Activated B cell treated with CpG ODN at 0.5 μM for 24 hours (primary cell): ENCODE data around the gene PARP16. TPM values are rescaled to one million over a fixed set of nuclear protein-coding genes. Genes with fewer than 3 reads are reported as not detected.

Source experiments
- ATAC-seq: fragments of 200-7000 bp; cut with Tn5 transposase; one replicate; pipeline ENCODE4 v1.10.0; 2021; ENCODE audit warnings: low read depth, mild to moderate bottlenecking, moderate library complexity
- CTCF ChIA-PET: fragments of 350-600 bp; sonication (Branson Sonifier 250); formaldehyde crosslinking; loops from one replicate; lab custom pipeline; 2021; ENCODE audit warnings: antibody characterized with exemption; lab: Charles Lee
- POLR2A ChIA-PET: fragments of 350-600 bp; sonication (Branson Sonifier 250); formaldehyde crosslinking; loops from one replicate; lab custom pipeline; 2021; ENCODE audit warnings: antibody characterized with exemption; lab: Charles Lee
- DNase-seq: peaks from one replicate; pipeline ENCODE4 v3.0.0; 2022
- H3K27ac Mint-ChIP-seq: one replicate; pipeline ENCODE4 v1.8.0; 2020; ENCODE audit warnings: mixed read lengths
- H3K27me3 Mint-ChIP-seq: one replicate; pipeline ENCODE4 v1.8.0; 2021; ENCODE audit warnings: mixed read lengths
- H3K36me3 Mint-ChIP-seq: one replicate; pipeline ENCODE4 v1.8.0; 2021; ENCODE audit warnings: low read depth, mixed read lengths
- H3K4me1 Mint-ChIP-seq: one replicate; pipeline ENCODE4 v1.8.0; 2021; ENCODE audit warnings: mixed read lengths
- H3K4me3 Mint-ChIP-seq: one replicate; pipeline ENCODE4 v1.8.0; 2020; ENCODE audit warnings: mild to moderate bottlenecking, mixed read lengths
- H3K9me3 Mint-ChIP-seq: one replicate; pipeline ENCODE4 v1.8.0; 2020; ENCODE audit warnings: mixed read lengths
- intact Hi-C: fragments of 100-400 bp; cut with micrococcal nuclease; formaldehyde crosslinking; loops from one replicate; pipeline ENCODE4 v1.15.1; 2024
- total RNA-seq: library from RNA; stranded (reverse); gene quantifications from 2 replicates; pipeline ENCODE4 v1.2.3, GENCODE V29; 2022
- TF ChIP-seq, protein P1 (sequence below): fragments of 200-600 bp; IDR thresholded peaks from one replicate; pipeline ENCODE4 v1.8.0; 2022; ENCODE audit warnings: antibody characterized with exemption, mild to moderate bottlenecking

PARP16 gene
- total RNA-seq, 1 donor from 2014 or later: 11.5 TPM

DNA sequence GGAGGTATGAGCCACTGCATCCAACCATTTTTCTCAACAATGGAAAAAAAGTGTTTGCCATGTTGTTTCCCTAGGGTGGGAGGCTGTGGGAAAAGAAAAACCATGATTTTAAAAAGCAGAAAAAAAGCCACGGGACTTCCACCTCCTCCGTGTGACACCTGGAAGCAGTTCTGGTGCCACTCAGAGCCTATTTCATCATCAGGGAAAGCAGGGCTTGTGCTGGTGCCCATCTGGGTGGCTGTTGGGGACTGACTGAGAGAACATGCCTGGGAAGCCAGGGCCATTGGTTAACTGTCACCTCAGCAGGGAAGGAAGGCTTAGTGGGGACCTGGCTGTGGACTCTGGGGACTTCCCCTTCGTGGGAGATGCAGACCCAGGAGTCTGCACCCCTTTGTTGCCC lies 25.1 kb upstream of the PARP16 start:
- no peak overlapping the region for H3K27ac Mint-ChIP-seq
- no peaks in the 10 kb centered on the region for H3K27me3 Mint-ChIP-seq
- intact Hi-C loops: no loop called here
- H3K36me3 Mint-ChIP-seq: no peaks in the 10 kb centered on the region
- no peak overlapping the region for H3K4me3 Mint-ChIP-seq
- no peak for ATAC-seq
- no peaks in the 10 kb centered on the region for H3K4me1 Mint-ChIP-seq
- no peaks in the 10 kb centered on the region for H3K9me3 Mint-ChIP-seq
- TF ChIP-seq, protein P1, sequence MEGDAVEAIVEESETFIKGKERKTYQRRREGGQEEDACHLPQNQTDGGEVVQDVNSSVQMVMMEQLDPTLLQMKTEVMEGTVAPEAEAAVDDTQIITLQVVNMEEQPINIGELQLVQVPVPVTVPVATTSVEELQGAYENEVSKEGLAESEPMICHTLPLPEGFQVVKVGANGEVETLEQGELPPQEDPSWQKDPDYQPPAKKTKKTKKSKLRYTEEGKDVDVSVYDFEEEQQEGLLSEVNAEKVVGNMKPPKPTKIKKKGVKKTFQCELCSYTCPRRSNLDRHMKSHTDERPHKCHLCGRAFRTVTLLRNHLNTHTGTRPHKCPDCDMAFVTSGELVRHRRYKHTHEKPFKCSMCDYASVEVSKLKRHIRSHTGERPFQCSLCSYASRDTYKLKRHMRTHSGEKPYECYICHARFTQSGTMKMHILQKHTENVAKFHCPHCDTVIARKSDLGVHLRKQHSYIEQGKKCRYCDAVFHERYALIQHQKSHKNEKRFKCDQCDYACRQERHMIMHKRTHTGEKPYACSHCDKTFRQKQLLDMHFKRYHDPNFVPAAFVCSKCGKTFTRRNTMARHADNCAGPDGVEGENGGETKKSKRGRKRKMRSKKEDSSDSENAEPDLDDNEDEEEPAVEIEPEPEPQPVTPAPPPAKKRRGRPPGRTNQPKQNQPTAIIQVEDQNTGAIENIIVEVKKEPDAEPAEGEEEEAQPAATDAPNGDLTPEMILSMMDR: no peak
- no peak for DNase-seq
- POLR2A ChIA-PET: no interaction called here
- CTCF ChIA-PET: no interaction called here

DNA sequence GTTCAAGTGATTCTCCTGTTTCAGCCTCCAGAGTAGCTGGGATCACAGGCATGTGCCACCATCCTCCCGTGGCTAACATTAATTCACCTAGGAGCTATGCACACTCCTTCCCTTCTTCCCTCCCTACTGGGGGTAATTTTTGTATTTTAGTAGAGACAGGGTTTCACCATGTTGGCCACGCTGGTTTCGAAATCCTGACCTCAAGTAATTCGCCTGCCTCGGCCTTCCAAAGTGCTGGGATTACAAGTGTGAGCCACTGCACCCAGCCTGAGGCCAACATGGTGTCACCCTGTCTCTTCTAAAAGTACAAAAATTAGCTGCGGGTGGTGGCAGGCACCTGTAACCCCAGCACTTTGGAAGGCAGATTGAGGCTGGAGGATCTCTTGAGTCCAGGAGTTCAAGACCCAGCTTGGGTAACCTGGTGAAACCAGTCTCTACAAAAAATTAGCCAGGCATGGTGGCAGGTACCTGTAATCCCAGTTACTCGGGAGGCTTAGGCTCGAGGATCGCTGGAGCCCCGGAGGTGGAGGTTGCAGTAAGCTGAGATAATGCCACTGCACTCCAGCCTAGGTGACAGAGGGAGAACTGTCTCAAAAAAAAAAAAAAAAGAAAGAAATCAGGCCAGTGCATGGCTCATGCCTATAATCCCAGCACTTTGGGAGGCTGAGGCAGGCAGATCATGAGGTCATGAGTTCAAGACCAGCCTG lies 23.9 kb upstream of the PARP16 start:
- TF ChIP-seq, protein P1: no peak
- Mint-ChIP-seq H3K4me1 (peaks cover 7% of the 10 kb centered on the region), H3K36me3 (no peaks in the 10 kb centered on the region), H3K4me3 (no peak overlapping the region), H3K27me3 (no peaks in the 10 kb centered on the region), H3K9me3 (no peaks in the 10 kb centered on the region), H3K27ac (no peak overlapping the region)
- ChIA-PET POLR2A (interaction anchor here (0.7 to 0.8 kb wide), 2 partner anchors 13 to 24 kb away, joined by 5 read pairs; partner anchors contain the start of gene PARP16), CTCF (interaction anchor here (1.0 kb wide), 1 partner anchor 8 kb away, joined by 5 read pairs; no protein-coding TSS in a partner anchor)
- ATAC-seq: no peak
- DNase-seq: no peak
- intact Hi-C loops: no loop called here

DNA sequence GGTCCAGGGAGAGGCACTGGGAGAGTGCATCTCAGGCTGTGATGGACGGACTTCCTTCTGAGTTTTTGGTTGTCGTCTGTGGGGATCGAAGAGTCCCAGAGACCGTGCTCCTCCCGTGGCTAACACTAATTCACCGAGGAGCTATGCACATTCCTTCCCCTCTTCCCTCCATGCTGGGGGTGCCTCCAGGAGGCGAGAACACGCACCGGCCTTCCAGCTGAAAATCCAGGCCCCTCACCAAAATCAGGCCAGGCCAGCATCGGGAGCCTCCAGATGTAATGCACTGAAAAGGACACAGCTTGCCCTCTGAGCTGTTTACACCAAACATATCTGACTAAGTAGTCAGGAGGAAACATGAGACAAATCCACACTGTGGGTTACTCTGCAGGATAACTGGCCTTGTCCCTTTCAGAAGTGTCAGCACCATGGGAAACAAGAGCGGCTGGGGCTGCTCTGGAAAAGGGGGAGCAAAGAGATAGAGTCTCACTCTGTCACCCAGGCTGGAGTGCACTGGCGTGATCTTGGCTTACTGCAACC lies 23.3 kb upstream of the PARP16 start:
- CTCF ChIA-PET: interaction anchor here (1.0 kb wide), 1 partner anchor 9 kb away, joined by 5 read pairs; no protein-coding TSS in a partner anchor
- Mint-ChIP-seq H3K4me3 (no peak overlapping the region), H3K9me3 (no peaks in the 10 kb centered on the region), H3K27ac (no peak overlapping the region), H3K36me3 (no peaks in the 10 kb centered on the region), H3K4me1 (peaks cover 12% of the 10 kb centered on the region), H3K27me3 (no peaks in the 10 kb centered on the region)
- POLR2A ChIA-PET: no interaction called here
- ATAC-seq (no peak), DNase-seq (no peak)
- TF ChIP-seq, protein P1: no peak
- intact Hi-C loops: loop anchor here (10.0 kb wide), 3 partner anchors 925 to 1195 kb away; partner anchors contain the start of genes DIS3L, PCLAF, RPL4 and TRIP4

DNA sequence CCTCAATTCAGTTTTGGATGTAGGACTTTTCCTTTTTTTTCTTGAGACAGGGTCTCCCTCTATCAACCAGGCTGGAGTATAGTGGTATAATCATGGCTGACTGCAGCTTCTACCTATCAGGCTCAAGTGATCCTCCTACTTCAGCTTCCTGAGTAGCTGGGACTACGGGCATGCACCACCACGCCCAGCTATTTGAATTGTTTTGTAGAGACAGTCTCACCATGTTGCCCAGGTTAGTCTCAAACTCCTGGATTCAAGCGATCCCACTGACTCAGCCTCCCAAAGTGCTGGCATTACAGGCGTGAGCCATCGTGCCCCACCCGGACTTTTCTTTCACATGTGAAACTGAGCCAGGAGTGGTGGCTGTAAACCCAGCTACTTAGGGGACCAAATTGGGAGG lies 21.3 kb upstream of the PARP16 start:
- DNase-seq (no peak), ATAC-seq (no peak)
- TF ChIP-seq, protein P1: no peak
- no peaks in the 10 kb centered on the region for H3K9me3 Mint-ChIP-seq
- no peak overlapping the region for H3K4me3 Mint-ChIP-seq
- peaks cover 6% of the 10 kb centered on the region for H3K36me3 Mint-ChIP-seq
- intact Hi-C loops: loop anchor here (10.0 kb wide), 3 partner anchors 923 to 1197 kb away; partner anchors contain the start of genes DIS3L, PCLAF, RPL4 and TRIP4
- POLR2A ChIA-PET: interaction anchor here (0.5 to 1.0 kb wide), 2 partner anchors 10 to 13 kb away, joined by 3 to 4 read pairs; no protein-coding TSS in a partner anchor
- H3K27ac Mint-ChIP-seq: no peak overlapping the region
- CTCF ChIA-PET: no interaction called here
- H3K27me3 Mint-ChIP-seq: no peaks in the 10 kb centered on the region
- H3K4me1 Mint-ChIP-seq: peaks cover 25% of the 10 kb centered on the region

DNA sequence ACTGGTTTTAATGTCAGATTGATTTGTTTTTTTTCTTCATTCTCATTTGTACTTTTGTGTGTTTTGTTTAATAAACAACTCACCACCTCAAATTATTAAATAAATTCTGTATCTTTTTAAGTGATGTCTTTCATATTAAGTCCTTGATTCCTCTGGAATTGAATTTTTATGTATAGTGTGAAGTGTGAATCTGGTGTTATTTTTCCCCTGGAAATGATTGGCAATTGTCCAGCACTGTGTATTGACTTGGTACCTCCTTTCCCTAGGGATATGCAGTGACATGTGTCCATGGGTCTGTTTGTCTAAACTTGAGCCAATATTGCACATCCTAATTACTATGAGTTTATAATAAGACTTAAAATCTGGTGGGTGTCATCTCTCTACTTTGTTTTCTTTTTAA lies 19.9 kb upstream of the PARP16 start:
- intact Hi-C loops: loop anchor here (10.0 kb wide), 3 partner anchors 922 to 1198 kb away; partner anchors contain the start of genes DIS3L, PCLAF, RPL4 and TRIP4
- TF ChIP-seq, protein P1: no peak
- Mint-ChIP-seq H3K4me1 (peaks cover 25% of the 10 kb centered on the region), H3K27ac (no peak overlapping the region), H3K36me3 (peaks cover 6% of the 10 kb centered on the region), H3K9me3 (no peaks in the 10 kb centered on the region), H3K27me3 (no peaks in the 10 kb centered on the region), H3K4me3 (no peak overlapping the region)
- ChIA-PET CTCF (interaction anchor here (0.7 kb wide), 1 partner anchor 119 kb away, joined by 4 read pairs; no protein-coding TSS in a partner anchor), POLR2A (interaction anchor here (0.6 to 3.5 kb wide), 4 partner anchors 12 to 210 kb away, joined by 4 to 186 read pairs (median 108); partner anchors contain the start of genes CLPX, PARP16 and RNU5A-1)
- ATAC-seq (no peak), DNase-seq (no peak)
